ENCODE data around the gene NDUFB7.
A peak's percentile ranks its signal among the peaks of the same experiment; 100 is the strongest.
"Not testable (repeated sequence)": the region's sequence is repeated elsewhere in the genome, so short reads cannot be mapped to it uniquely, and the experiment has no call there.

NDUFB7 gene

GRCh38 chr19:14571695-14572490, at the start of gene NDUFB7:
NDUFB7 (minus strand) TSS chr19:14572066; CDS start chr19:14572000, 66 bp downstream.
- DNase-seq (ENCODE audit: low read depth in 3 of 3): peak; percentile 71 to 77 (median 76)

- no peak for DNase-seq (ENCODE audit: low read depth in 3 of 3)
Observed at GRCh38 chr19:14619404-14619803, 47.5 kb upstream of the NDUFB7 start.

DNA sequence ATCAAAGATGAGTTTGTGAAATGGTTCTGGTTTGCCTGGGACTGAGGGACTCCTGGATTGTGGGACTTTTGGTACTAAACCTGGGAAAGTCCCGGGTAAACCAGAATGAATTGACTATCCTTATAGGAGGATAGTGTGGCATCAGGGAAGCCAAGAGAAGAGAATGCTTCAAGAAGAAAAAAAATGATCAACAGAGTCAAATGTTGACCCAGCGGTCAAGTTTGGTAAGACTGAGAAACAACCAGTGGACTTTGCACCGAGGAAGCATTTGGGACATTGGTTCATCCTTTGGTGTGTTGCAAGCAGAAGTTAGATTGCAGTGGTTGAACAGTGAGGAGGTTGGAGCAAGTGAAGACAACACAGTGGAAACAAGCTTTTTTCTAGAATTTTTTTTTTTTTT, 44.5 kb upstream of the NDUFB7 start:
- no peak for DNase-seq (ENCODE audit: low read depth in 3 of 3)

- no peak for DNase-seq (ENCODE audit: low read depth in 3 of 3)
Observed at GRCh38 chr19:14615623-14616022, 43.8 kb upstream of the NDUFB7 start.

- no peak for DNase-seq (ENCODE audit: low read depth in 3 of 3)
Observed at GRCh38 chr19:14614099-14614412, 42.2 kb upstream of the NDUFB7 start.

- not testable (repeated sequence) for DNase-seq (ENCODE audit: low read depth in 3 of 3)
Observed at GRCh38 chr19:14613399-14614098, 41.7 kb upstream of the NDUFB7 start.

- no peak for DNase-seq (ENCODE audit: low read depth in 3 of 3)
Observed at GRCh38 chr19:14612657-14613056, 40.8 kb upstream of the NDUFB7 start.

DNA sequence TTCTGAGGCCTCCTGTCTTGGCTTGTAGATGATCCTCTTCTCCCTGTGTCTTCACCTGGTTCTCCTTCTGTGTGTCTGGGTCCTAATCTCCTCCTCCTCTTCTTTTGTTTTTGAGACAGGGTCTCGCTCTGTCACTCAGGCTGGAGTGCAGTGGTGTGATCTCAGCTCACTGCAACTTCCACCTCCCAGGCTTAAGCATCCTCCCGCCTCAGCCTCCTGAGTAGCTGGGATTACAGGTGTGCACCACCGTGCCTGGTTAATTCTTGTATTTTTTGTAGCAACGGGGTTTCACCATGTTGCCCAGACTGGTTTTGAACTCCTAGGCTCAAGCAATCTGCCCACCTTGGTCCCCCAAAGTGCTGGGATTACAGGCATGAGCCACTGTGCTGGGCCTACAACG, 40.4 kb upstream of the NDUFB7 start:
- not testable (repeated sequence) for DNase-seq (ENCODE audit: low read depth in 3 of 3)

DNA sequence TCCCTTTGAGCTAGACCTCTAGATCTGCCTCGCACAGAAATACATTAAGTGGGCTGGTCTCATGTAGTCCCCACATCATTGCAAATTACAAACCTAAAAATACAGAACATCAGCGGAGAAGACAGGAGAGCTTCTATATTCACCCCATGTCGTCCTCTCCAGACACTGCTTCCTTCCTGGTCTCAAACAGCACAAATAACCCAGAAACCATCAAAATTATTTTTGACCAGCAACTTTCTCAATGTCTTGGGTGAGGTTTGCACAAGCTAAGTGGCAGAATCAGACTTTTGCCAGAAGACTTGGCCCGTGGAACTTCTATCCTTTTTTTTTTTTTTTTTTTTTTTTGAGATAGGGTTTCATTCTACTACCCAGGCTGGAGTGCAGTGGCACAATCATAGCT, 39.2 kb upstream of the NDUFB7 start:
- no peak for DNase-seq (ENCODE audit: low read depth in 3 of 3)

DNA sequence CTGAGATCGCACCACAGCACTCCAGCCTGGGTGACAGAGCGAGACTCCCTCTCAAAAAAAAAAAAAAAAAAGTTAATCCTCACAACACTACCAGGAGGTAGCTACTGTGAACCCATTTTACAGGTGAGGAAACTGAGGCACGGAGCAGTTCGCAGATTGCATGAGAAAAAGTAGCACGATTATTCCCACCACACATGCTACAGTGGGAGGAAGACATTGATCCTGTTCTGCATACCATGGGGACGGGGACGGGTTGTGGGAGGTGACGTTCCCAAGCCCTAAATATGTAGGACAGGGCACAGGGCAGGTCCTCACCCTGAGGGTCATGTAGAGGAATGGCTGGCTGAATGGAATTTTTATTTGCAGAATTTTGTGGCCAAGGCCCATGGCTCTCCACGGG, 34.8 kb upstream of the NDUFB7 start:
- no peak for DNase-seq (ENCODE audit: low read depth in 3 of 3)

DNA sequence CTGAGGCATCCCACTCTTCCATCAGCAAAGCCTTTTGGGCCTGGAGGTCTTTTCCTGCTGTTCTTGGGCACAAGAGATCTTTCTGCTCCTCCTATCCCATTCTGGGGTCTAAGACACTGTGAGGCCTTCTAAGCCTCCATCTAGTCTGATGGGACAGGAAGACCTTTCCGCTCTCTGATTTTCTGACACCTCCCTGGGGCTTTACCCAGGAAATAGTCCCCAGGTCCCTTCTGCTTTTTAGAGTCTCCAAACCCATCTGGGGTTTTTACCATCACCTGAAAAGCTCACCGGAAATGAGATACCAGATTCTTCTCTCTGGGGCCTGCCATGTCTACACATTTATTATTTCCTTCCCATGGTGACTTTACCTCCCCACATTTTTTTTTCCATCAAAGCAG, 32.1 kb upstream of the NDUFB7 start:
- DNase-seq (ENCODE audit: low read depth in 3 of 3): no peak

- no peak for DNase-seq (ENCODE audit: low read depth in 3 of 3)
Observed at GRCh38 chr19:14599548-14600147, 27.8 kb upstream of the NDUFB7 start.

- no peak for DNase-seq (ENCODE audit: low read depth in 3 of 3)
Observed at GRCh38 chr19:14595558-14595957, 23.7 kb upstream of the NDUFB7 start.

DNA sequence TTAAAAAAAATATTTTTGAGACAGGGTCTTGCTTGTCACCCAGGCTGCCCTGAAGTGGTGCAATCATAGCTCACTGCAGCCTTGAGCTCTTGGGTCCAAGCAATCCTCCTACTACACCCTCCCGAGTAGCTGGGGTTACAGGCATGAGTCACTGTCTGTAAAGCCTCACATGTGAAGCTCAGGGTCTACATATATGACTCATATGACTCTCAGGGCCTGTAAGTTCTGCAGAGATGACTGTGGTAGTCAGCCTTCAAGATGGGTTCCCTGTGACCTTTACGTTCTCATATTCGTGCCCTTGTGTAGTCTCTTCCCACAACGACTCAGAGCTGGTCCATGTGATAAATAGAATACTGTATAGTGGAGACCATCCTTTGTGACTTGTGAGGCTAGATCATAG, 17.6 kb upstream of the NDUFB7 start:
- DNase-seq (ENCODE audit: low read depth in 3 of 3): not testable (repeated sequence)

DNA sequence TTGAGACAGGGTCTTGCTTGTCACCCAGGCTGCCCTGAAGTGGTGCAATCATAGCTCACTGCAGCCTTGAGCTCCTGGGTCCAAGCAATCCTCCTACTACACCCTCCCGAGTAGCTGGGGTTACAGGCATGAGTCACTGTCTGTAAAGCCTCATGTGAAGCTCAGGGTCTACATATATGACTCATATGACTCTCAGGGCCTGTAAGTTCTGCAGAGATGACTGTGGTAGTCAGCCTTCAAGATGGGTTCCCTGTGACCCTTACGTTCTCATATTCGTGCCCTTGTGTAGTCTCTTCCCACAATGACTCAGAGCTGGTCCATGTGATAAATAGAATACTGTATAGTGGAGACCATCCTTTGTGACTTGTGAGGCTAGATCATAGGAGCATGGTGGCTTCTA, 13.3 kb upstream of the NDUFB7 start:
- not testable (repeated sequence) for DNase-seq (ENCODE audit: low read depth in 3 of 3)

DNA sequence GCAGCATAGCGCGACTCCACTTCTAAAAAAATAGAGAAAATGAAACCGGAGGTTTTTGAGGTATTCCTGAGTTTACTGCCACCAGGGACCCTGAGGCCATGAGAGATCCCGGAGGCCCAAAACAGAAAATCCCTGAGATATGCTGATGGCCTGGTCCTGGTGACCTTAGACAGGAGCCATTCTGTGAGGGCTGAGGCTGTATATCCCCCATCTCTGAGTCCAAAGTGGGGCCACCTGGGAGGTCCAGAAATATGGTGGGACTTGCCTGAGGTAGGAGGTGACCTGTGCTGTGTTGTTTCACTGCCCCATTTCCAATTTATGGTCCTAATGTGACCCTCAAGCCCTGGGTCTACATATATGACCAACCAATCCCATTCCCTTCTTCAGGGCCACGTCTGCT, 12.5 kb upstream of the NDUFB7 start:
- not testable (repeated sequence) for DNase-seq (ENCODE audit: low read depth in 3 of 3)

- DNase-seq (ENCODE audit: low read depth in 3 of 3): no peak
Observed at GRCh38 chr19:14582894-14583340, 11.1 kb upstream of the NDUFB7 start, which contains the start of gene CLEC17A. CLEC17A (plus strand) TSS chr19:14583084; CDS start chr19:14583161, 77 bp downstream.

DNA sequence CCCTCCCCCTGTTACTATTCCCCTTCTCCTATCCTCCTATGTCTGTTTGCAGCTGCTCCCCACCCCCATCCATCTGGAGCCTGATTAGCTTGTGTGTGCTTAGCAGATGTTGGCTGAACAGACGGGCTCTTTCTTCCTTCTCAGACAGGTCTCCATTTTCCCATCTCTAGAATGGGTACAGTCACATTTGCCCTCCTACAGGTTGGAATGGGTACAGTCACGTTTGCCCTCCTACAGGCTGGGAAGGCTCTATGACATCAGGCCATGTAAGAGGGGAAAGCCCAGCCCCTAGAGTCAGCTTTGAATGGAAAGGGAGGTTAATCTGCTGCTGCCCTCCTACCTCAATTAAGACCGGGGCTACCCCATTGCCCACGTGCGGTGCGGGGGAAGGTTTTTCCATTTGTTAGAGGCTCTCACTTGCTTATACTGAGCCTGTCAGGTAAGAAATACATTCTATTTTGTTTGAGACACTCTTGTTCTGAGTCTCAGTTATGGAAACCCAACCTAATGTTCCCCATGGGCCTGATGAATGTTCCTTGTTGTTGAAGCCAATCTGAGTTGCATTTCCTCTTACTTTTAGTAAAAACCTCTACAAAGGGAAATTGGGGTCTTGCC, 8.9 kb upstream of the NDUFB7 start:
- DNase-seq (ENCODE audit: low read depth in 3 of 3): peak in 1 of 3 experiments; percentile 26

GRCh38 chr19:14577885-14578427, 6.1 kb upstream of the NDUFB7 start:
- DNase-seq (ENCODE audit: low read depth in 3 of 3): no peak

DNA sequence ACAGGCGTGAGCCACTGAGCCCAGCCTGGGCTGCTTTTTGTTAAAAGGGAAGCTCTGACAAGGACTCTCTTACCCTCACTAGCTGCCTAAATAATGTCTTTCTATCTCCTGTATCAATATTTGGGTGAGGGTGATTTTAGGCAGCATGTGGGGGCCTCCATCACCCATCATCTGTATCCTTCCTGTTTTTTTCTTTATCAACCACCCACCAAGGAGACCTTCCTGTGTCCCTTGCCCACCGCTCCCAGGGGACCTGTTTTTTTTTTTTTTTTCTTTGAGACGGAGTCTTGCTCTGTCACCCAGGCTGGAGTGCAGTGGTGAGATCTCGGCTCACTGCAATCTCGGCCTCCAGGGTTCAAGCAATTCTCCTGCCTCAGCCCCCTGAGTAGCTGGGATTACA, 5.4 kb upstream of the NDUFB7 start:
- no peak for DNase-seq (ENCODE audit: low read depth in 3 of 3)

- no peak for DNase-seq (ENCODE audit: low read depth in 3 of 3)
Observed at GRCh38 chr19:14576363-14576762, 4.5 kb upstream of the NDUFB7 start.

DNA sequence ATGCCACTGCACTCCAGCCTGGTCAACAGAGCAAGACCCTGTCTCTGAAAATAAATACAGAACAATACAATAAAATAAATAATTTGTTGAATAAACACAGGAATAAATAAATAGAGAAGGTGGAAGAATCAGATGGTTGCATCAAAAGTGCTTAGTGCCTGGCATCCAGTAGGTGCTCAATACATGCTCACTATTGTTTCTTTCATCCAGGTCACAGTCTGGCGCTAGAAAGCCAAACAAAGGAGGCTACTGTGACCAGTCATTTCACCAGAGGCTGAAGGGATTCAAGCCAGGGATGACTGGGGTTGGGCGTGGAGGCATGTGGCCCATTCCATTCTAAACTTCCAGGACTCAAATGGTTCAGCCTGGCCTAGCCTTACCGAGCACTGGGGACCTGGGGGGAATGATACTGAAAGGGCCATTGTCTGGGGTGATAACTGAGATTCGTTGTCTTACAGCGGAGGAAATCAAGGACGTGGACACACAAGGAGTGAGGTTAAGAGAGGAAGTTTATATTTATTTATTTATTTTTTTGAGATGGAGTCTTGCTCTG, 3.6 kb upstream of the NDUFB7 start:
- no peak for DNase-seq (ENCODE audit: low read depth in 3 of 3)
